IMR-90 (cell line): ENCODE results near the gene NABP1. TPM values are rescaled to one million over a fixed set of nuclear protein-coding genes. Genes with fewer than 3 reads are reported as not detected.

Experiments used
- ATAC-seq: fragments of 200-7000 bp; cut with Tn5 transposase; 2 replicates; pipeline ENCODE4 v1.9.1; 2020; ENCODE audit warnings: low read depth, mild to moderate bottlenecking, moderate library complexity
- BruUV-seq: library from RNA; stranded (reverse); fragments of 400-500 nt; replicated peaks from 2 replicates; lab custom pipeline; 2021; lab: Mats Ljungman, UMichigan
- CTCF ChIA-PET: fragments of 300-600 bp; formaldehyde crosslinking; extraction: SDS; loops from one replicate; lab custom pipeline; 2021; ENCODE audit warnings: antibody characterized with exemption; lab: Yijun Ruan, JAX
- POLR2A ChIA-PET: fragments of 300-600 bp; sonication (Branson Sonifier 250); formaldehyde crosslinking; loops from one replicate; lab custom pipeline; 2022; ENCODE audit warnings: antibody characterized with exemption; ENCODE audit not compliant: unreplicated experiment; lab: Charles Lee
- DNase-seq: peaks from one replicate; pipeline ENCODE4 v3.0.0; 2013
- H2AFZ ChIP-seq: replicated peaks from 2 replicates; pipeline ENCODE3; 2013; ENCODE audit warnings: low read length, mild to moderate bottlenecking; ENCODE audit not compliant: poor library complexity
- H2AK5ac ChIP-seq: 2 replicates; pipeline ENCODE4 v1.6.1; 2013; ENCODE audit warnings: low read depth, low read length, inconsistent platforms
- H2AK9ac ChIP-seq: replicated peaks from 2 replicates; pipeline ENCODE3; 2013; ENCODE audit warnings: mild to moderate bottlenecking, low read depth, low read length, moderate library complexity; ENCODE audit not compliant: poor library complexity
- H2BK120ac ChIP-seq: 2 replicates; pipeline ENCODE4 v1.6.1; 2013; ENCODE audit warnings: low read depth, low read length, inconsistent platforms
- H2BK15ac ChIP-seq: 3 replicates; pipeline ENCODE4 v1.6.1; 2013; ENCODE audit warnings: low read depth, low read length, inconsistent platforms
- H2BK20ac ChIP-seq: 2 replicates; pipeline ENCODE4 v1.6.1; 2013; ENCODE audit warnings: low read depth, mild to moderate bottlenecking, inconsistent platforms, low read length, moderate library complexity
- H2BK5ac ChIP-seq: 2 replicates; pipeline ENCODE4 v1.6.1; 2013; ENCODE audit warnings: mild to moderate bottlenecking, low read depth, low read length, inconsistent platforms; ENCODE audit not compliant: poor library complexity, severe bottlenecking
- H3K14ac ChIP-seq: replicated peaks from 2 replicates; pipeline ENCODE4 v1.6.1; 2013; ENCODE audit warnings: low read depth, low read length, inconsistent platforms
- H3K18ac ChIP-seq: 2 replicates; pipeline ENCODE4 v1.6.1; 2013; ENCODE audit warnings: low read depth, low read length, control low read depth
- H3K23ac ChIP-seq: 2 replicates; pipeline ENCODE4 v1.6.1; 2013; ENCODE audit warnings: low read depth, low read length, inconsistent platforms
- H3K27ac ChIP-seq: 2 replicates; pipeline ENCODE4 v1.5.1; 2013; ENCODE audit warnings: mild to moderate bottlenecking, control low read depth, low read length; ENCODE audit not compliant: insufficient read depth
- H3K27me3 ChIP-seq: 2 replicates; pipeline ENCODE4 v1.6.1; 2013; ENCODE audit warnings: low read length; ENCODE audit not compliant: control insufficient read depth, insufficient read depth
- H3K36me3 ChIP-seq: 2 replicates; pipeline ENCODE4 v1.6.1; 2013; ENCODE audit warnings: low read length, mixed read lengths; ENCODE audit not compliant: control insufficient read depth, insufficient read depth
- H3K4ac ChIP-seq: 2 replicates; pipeline ENCODE4 v1.6.1; 2013; ENCODE audit warnings: low read depth, low read length, inconsistent platforms
- H3K4me1 ChIP-seq: 2 replicates; pipeline ENCODE4 v1.6.1; 2013; ENCODE audit warnings: low read length, mixed read lengths; ENCODE audit not compliant: control insufficient read depth, insufficient read depth
- H3K4me2 ChIP-seq: 2 replicates; pipeline ENCODE4 v1.6.1; 2013; ENCODE audit warnings: low read depth, mild to moderate bottlenecking, control low read depth, low read length, moderate library complexity
- H3K4me3 ChIP-seq: 2 replicates; pipeline ENCODE4 v1.5.1; 2013; ENCODE audit warnings: low read depth, mild to moderate bottlenecking, control low read depth, low read length, moderate library complexity; ENCODE audit not compliant: insufficient read depth
- H3K56ac ChIP-seq: 2 replicates; pipeline ENCODE4 v1.6.1; 2013; ENCODE audit warnings: low read length, inconsistent platforms; ENCODE audit not compliant: insufficient read depth; ENCODE audit errors: extremely low read depth
- H3K79me1 ChIP-seq, 2 experiments: 2 replicates each; pipeline ENCODE4 v1.6.1; 2013; ENCODE audit warnings: low read length in 2 of 2, inconsistent platforms in 1 of 2, low read depth in 1 of 2
- H3K9ac ChIP-seq: 2 replicates; pipeline ENCODE4 v1.6.1; 2013; ENCODE audit warnings: low read depth, low read length, control low read depth
- H3K9me1 ChIP-seq: 2 replicates; pipeline ENCODE4 v1.6.1; 2013; ENCODE audit warnings: low read length, inconsistent platforms; ENCODE audit not compliant: insufficient read depth
- H3K9me3 ChIP-seq: 2 replicates; pipeline ENCODE4 v1.6.1; 2013; ENCODE audit warnings: low read length; ENCODE audit not compliant: control insufficient read depth, insufficient read depth
- H4K20me1 ChIP-seq: 2 replicates; pipeline ENCODE4 v1.6.1; 2013; ENCODE audit warnings: low read length, inconsistent platforms; ENCODE audit not compliant: insufficient read depth
- H4K5ac ChIP-seq: 2 replicates; pipeline ENCODE4 v1.6.1; 2013; ENCODE audit warnings: mild to moderate bottlenecking, low read depth, low read length, control low read depth
- H4K8ac ChIP-seq, 2 experiments: 2 replicates each; pipeline ENCODE4 v1.6.1; 2013; ENCODE audit warnings: low read depth in 2 of 2, low read length in 2 of 2, control low read depth in 1 of 2, inconsistent platforms in 1 of 2
- H4K91ac ChIP-seq: 2 replicates; pipeline ENCODE4 v1.6.1; 2013; ENCODE audit warnings: low read depth, low read length, inconsistent platforms; ENCODE audit not compliant: insufficient read depth
- CEBPB ChIP-seq: IDR thresholded peaks from 2 replicates; pipeline ENCODE4 v1.6.1; 2012; ENCODE audit warnings: low read depth, low read length, improper control_type of control experiment
- MAFK ChIP-seq: IDR thresholded peaks from 2 replicates; pipeline ENCODE4 v1.6.1; 2012; ENCODE audit warnings: low read depth, low read length, improper control_type of control experiment
- MXI1 ChIP-seq: IDR thresholded peaks from 2 replicates; pipeline ENCODE4 v1.6.1; 2012; ENCODE audit warnings: low read depth, mild to moderate bottlenecking, low read length, moderate library complexity, borderline replicate concordance
- RAD21 ChIP-seq: IDR thresholded peaks from 2 replicates; pipeline ENCODE4 v1.6.1; 2012; ENCODE audit warnings: low read length, improper control_type of control experiment
- dilution Hi-C: fragments of 300-500 bp; cut with HindIII; formaldehyde crosslinking; loops from one replicate; pipeline ENCODE4 v1.14.3; 2018; ENCODE audit warnings: low sequenced_read_pairs; ENCODE audit not compliant: unreplicated experiment
- in situ Hi-C: fragments of 300-500 bp; cut with MboI; formaldehyde crosslinking; loops from 3 replicates; pipeline ENCODE4 v1.14.3; 2019; ENCODE audit warnings: low sequenced_read_pairs, inconsistent platforms, mixed read lengths
- intact Hi-C: fragments of 100-400 bp; cut with micrococcal nuclease; formaldehyde crosslinking; loops from 2 replicates; pipeline ENCODE4 v1.10.0; 2022
- polyA plus RNA-seq, 3 experiments: library from polyadenylated mRNA; depleted of rRNA; stranded (reverse); fragments of >200 nt; gene quantifications; 2 replicates each; pipeline ENCODE4 v1.2.3, GENCODE V29; 2012; ENCODE audit warnings: low replicate concordance in 1 of 3
- total RNA-seq: library from RNA; depleted of rRNA; stranded (reverse); fragments of >200 nt; gene quantifications from 2 replicates; pipeline ENCODE4 v1.2.3, GENCODE V29; 2012

The NABP1 gene
- total and polyA plus RNA-seq, 2 of the 4 experiments (the other 2 are of a cell fraction), result 57.7 to 73.3 TPM

DNA sequence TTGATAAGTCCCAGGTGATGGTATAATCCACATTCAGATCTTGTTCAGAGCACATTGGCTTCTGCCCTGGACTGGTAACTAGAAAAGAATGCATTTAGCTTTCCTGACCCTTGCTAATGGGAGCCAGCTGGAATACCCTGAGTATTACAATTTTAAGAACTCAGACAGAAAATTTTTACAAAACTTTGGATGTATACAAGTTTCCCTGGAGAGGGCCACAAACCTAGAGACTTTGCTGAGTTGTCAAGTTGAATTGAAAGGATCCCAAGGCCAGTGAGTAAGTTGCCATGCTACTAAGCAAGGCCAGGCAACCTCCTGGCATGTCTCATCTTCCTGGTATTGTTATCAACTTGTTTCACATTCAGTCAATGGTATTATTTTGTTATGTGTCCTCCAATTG, 20.0 kb upstream of the NABP1 start:
- H3K27me3 ChIP-seq, result no peaks in the 10 kb centered on the region
- no peaks in the 10 kb centered on the region for H3K36me3 ChIP-seq
- peak overlapping the region; percentile 79 for H2BK120ac ChIP-seq
- DNase-seq (peak; percentile 78), ATAC-seq (peak; percentile 83)
- ChIA-PET CTCF (interaction anchor here (0.6 kb wide), 1 partner anchor 27 kb away, joined by 3 read pairs; no protein-coding TSS in a partner anchor), POLR2A (interaction anchor here (1.1 to 1.3 kb wide), 2 partner anchors 17 to 20 kb away, joined by 3 to 7 read pairs; partner anchors contain the start of gene NABP1)
- H4K5ac ChIP-seq, result peak overlapping the region; percentile 14; the same call in 1 of the 2 replicates
- H4K8ac ChIP-seq, result peak overlapping the region in 1 of 2 experiments; percentile 63; a peak in 1 of 4 replicates
- no peak overlapping the region for H3K4me2 ChIP-seq
- peak overlapping the region; percentile 54; the same call in 1 of the 2 replicates for H2AK5ac ChIP-seq
- H3K9me1 ChIP-seq, result peaks cover 2% of the 10 kb centered on the region; the same call in 1 of the 2 replicates
- TF ChIP-seq MAFK (peak; percentile 57), MXI1 (no peak), RAD21 (no peak), CEBPB (no peak)
- peak overlapping the region; percentile 83 for H3K4ac ChIP-seq
- dilution Hi-C loops, result no loop called here
- no peak overlapping the region for H3K4me3 ChIP-seq
- H3K9me3 ChIP-seq, result no peaks in the 10 kb centered on the region
- BruUV-seq, result no TSS peak
- H2AK9ac ChIP-seq, result no peak overlapping the region
- H3K9ac ChIP-seq, result peak overlapping the region; percentile 19; the same call in 1 of the 2 replicates
- intact Hi-C loops, result no loop called here
- H4K91ac ChIP-seq, result peak overlapping the region; percentile 63
- peak overlapping the region; percentile 74; the same call in 1 of the 2 replicates for H3K23ac ChIP-seq
- H3K14ac ChIP-seq, result peak overlapping the region; percentile 75
- in situ Hi-C loops, result no loop called here
- peak overlapping the region; percentile 97; the same call in 1 of the 3 replicates for H2BK15ac ChIP-seq
- H3K4me1 ChIP-seq, result peaks cover 12% of the 10 kb centered on the region
- H3K27ac ChIP-seq, result peak overlapping the region; percentile 79
- H3K79me1 ChIP-seq, result no peaks in the 10 kb centered on the region
- H3K18ac ChIP-seq, result peak overlapping the region; percentile 51
- peak overlapping the region; percentile 87 for H2BK20ac ChIP-seq
- no peak overlapping the region for H3K56ac ChIP-seq
- peak overlapping the region; percentile 84 for H2BK5ac ChIP-seq
- H4K20me1 ChIP-seq, result no peaks in the 10 kb centered on the region
- no peak overlapping the region for H2AFZ ChIP-seq
